SU-DHL-6 (cell line): ENCODE results near the gene MAP3K4.

Experiments
- CTCF ChIP-seq: fragments of 200-600 bp; sonication (generic); IDR thresholded peaks from one replicate; pipeline ENCODE4 v1.5.1; 2017; ENCODE audit warnings: antibody characterized with exemption, mild to moderate bottlenecking, low read length, moderate library complexity; ENCODE audit not compliant: insufficient read depth, poor library complexity, severe bottlenecking
- EZH2phosphoT487 ChIP-seq: fragments of 200-600 bp; sonication (generic), shearing (Covaris generic); conservative IDR thresholded peaks from 2 replicates; pipeline ENCODE4 v1.6.1; 2018; ENCODE audit warnings: mild to moderate bottlenecking, antibody characterized with exemption, low read length, moderate library complexity, mixed read lengths

GRCh38 chr6:161048641-161049040 is 57.1 kb downstream of the MAP3K4 start:
- no peak for TF ChIP-seq CTCF
- no peak for TF ChIP-seq EZH2phosphoT487
